ENCODE data around the gene HEYL. TPM values are rescaled to one million over a fixed set of nuclear protein-coding genes. Genes with fewer than 3 reads are reported as not detected.
A peak's percentile ranks its signal among the peaks of the same experiment; 100 is the strongest.

Gene HEYL
- total and polyA plus RNA-seq, 9 of the 15 experiments (the other 6 are each of a cell fraction or from before 2014, with no cell fraction given) = 0.13 to 0.89 (median 0.25) TPM

GRCh38 chr1:39639305-39640130 is at the start of gene HEYL (continued):
- TF ChIP-seq JUND (IDR thresholded peaks at IDR 0.05; ENCODE audit: borderline replicate concordance, low read depth, low read length) = no peak
- no peak; the same call in 2 of the 3 replicates for TF ChIP-seq JUND (tag; IDR thresholded peaks at IDR 0.05; ENCODE audit: borderline replicate concordance, low read depth, low read length)
- TF ChIP-seq CREB5 (CRISPR knock-in tag; IDR thresholded peaks at IDR 0.05) = no peak
- 0 out of 2 replicates have a peak, but pooled peaks have one; percentile 38 for TF ChIP-seq ARID4B (CRISPR knock-in tag; IDR thresholded peaks at IDR 0.05)
- TF ChIP-seq NFE2L1 (tag; IDR thresholded peaks at IDR 0.05; ENCODE audit: borderline replicate concordance, low read depth) = no peak
- TF ChIP-seq PHB2 (IDR thresholded peaks at IDR 0.05; ENCODE audit: low read depth) = no peak
- TF ChIP-seq EGR1 (conservative IDR thresholded peaks at IDR 0.05) = peak; percentile 73
- no peak for TF ChIP-seq NR3C1 (CRISPR knock-in tag; IDR thresholded peaks at IDR 0.05)
- TF ChIP-seq TRIM24 (IDR thresholded peaks at IDR 0.05) = peak in 1 of 2 experiments; percentile 60; a peak in 1 of 4 replicates
- TF ChIP-seq CC2D1A (IDR thresholded peaks at IDR 0.05) = no peak
- TF ChIP-seq ZNF561 (CRISPR knock-in tag; conservative IDR thresholded peaks at IDR 0.05) = no peak
- peak; percentile 75 for TF ChIP-seq HMGN3 (IDR thresholded peaks at IDR 0.05; ENCODE audit: borderline replicate concordance, extremely low read depth, insufficient read length, low read depth, low read length)
- TF ChIP-seq OTX1 (CRISPR knock-in tag; IDR thresholded peaks at IDR 0.05) = no peak
- TF ChIP-seq E2F3 (CRISPR knock-in tag; IDR thresholded peaks at IDR 0.05) = peak; percentile 37; the same call in 1 of the 2 replicates
- TF ChIP-seq L3MBTL2 (IDR thresholded peaks at IDR 0.05) = peak; percentile 80
- TF ChIP-seq CGGBP1 (CRISPR knock-in tag; IDR thresholded peaks at IDR 0.05) = no peak
- no peak for TF ChIP-seq SAP30 (IDR thresholded peaks at IDR 0.05; ENCODE audit: borderline replicate concordance, insufficient read depth, low read depth, low read length, poor library complexity, severe bottlenecking)
- no peak; the same call in 1 of the 2 replicates for TF ChIP-seq ZBTB33 (CRISPR knock-in tag; IDR thresholded peaks at IDR 0.05)
- TF ChIP-seq BHLHE40 (IDR thresholded peaks at IDR 0.05; ENCODE audit: low read length) = peak; percentile 20; the same call in 1 of the 2 replicates
- no peak for TF ChIP-seq FOS (IDR thresholded peaks at IDR 0.05; ENCODE audit: extremely low read depth, insufficient read length)

Measured in K562 (cell line).